HG02943 (cell line): ENCODE data around the gene MT1F.
"Not testable (repeated sequence)": the region's sequence is repeated elsewhere in the genome, so short reads cannot be mapped to it uniquely, and the experiment has no call there.

Experiments
- ATAC-seq: cut with Tn5 transposase; IDR thresholded peaks from one replicate; pipeline ENCODE4 v1.9.1; 2021; ENCODE audit warnings: mild to moderate bottlenecking, low read depth, moderate library complexity; ENCODE audit not compliant: unreplicated experiment

The MT1F gene

GRCh38 chr16:56641166-56641565 is 16.6 kb upstream of the MT1F start:
- no peak for ATAC-seq

GRCh38 chr16:56643080-56643778 is 14.5 kb upstream of the MT1F start:
- no peak for ATAC-seq

GRCh38 chr16:56643833-56644232 is 13.9 kb upstream of the MT1F start:
- no peak for ATAC-seq

- ATAC-seq: no peak
Observed at GRCh38 chr16:56645311-56645710, 12.4 kb upstream of the MT1F start.

- no peak for ATAC-seq
Observed at GRCh38 chr16:56645838-56646237, 11.9 kb upstream of the MT1F start.

- no peak for ATAC-seq
Observed at GRCh38 chr16:56647641-56648431, 9.9 kb upstream of the MT1F start.

GRCh38 chr16:56649271-56649670 is 8.5 kb upstream of the MT1F start:
- ATAC-seq: no peak

GRCh38 chr16:56649820-56650219 is 7.9 kb upstream of the MT1F start:
- no peak for ATAC-seq

GRCh38 chr16:56651586-56651985 is 6.2 kb upstream of the MT1F start, which contains the start of gene MT1B:
TSS of gene MT1B (plus strand) at chr16:56651886. CDS start at chr16:56651954, 68 bp downstream.
- no peak for ATAC-seq

GRCh38 chr16:56652600-56652999 is 5.2 kb upstream of the MT1F start:
- ATAC-seq: no peak

GRCh38 chr16:56653218-56653617 is 4.5 kb upstream of the MT1F start:
- no peak for ATAC-seq

- no peak for ATAC-seq
Observed at GRCh38 chr16:56658327-56658875, 642 bp downstream of the MT1F start.

GRCh38 chr16:56662357-56663354 is 4.9 kb downstream of the MT1F start:
- ATAC-seq: no peak

- ATAC-seq: no peak
Observed at GRCh38 chr16:56664506-56664905, 6.7 kb downstream of the MT1F start.

GRCh38 chr16:56665286-56666261 is 7.8 kb downstream of the MT1F start:
- ATAC-seq: not testable (repeated sequence)

GRCh38 chr16:56667581-56668571 is 10.1 kb downstream of the MT1F start, which contains the start of gene MT1G:
TSS of gene MT1G (minus strand) at chr16:56668065. CDS start at chr16:56667993, 72 bp downstream.
- ATAC-seq: no peak

GRCh38 chr16:56669005-56669839 is 11.5 kb downstream of the MT1F start, which contains the start of gene MT1H:
TSS of gene MT1H (plus strand) at chr16:56669814. CDS start at chr16:56669885, 71 bp downstream.
- ATAC-seq: no peak
